IMR-90 (cell line): ENCODE data around the gene DDX31. TPM values are rescaled to one million over a fixed set of nuclear protein-coding genes. Genes with fewer than 3 reads are reported as not detected.

Source experiments
- ATAC-seq: fragments of 200-7000 bp; cut with Tn5 transposase; 2 replicates; pipeline ENCODE4 v1.9.1; 2020; ENCODE audit warnings: low read depth, mild to moderate bottlenecking, moderate library complexity
- BruUV-seq: library from RNA; stranded (reverse); fragments of 400-500 nt; replicated peaks from 2 replicates; lab custom pipeline; 2021; lab: Mats Ljungman, UMichigan
- CTCF ChIA-PET: fragments of 300-600 bp; formaldehyde crosslinking; extraction: SDS; loops from one replicate; lab custom pipeline; 2021; ENCODE audit warnings: antibody characterized with exemption; lab: Yijun Ruan, JAX
- POLR2A ChIA-PET: fragments of 300-600 bp; sonication (Branson Sonifier 250); formaldehyde crosslinking; loops from one replicate; lab custom pipeline; 2022; ENCODE audit warnings: antibody characterized with exemption; ENCODE audit not compliant: unreplicated experiment; lab: Charles Lee
- DNase-seq: peaks from one replicate; pipeline ENCODE4 v3.0.0; 2013
- H2AFZ ChIP-seq: replicated peaks from 2 replicates; pipeline ENCODE3; 2013; ENCODE audit warnings: low read length, mild to moderate bottlenecking; ENCODE audit not compliant: poor library complexity
- H2AK5ac ChIP-seq: 2 replicates; pipeline ENCODE4 v1.6.1; 2013; ENCODE audit warnings: low read depth, low read length, inconsistent platforms
- H2AK9ac ChIP-seq: replicated peaks from 2 replicates; pipeline ENCODE3; 2013; ENCODE audit warnings: mild to moderate bottlenecking, low read depth, low read length, moderate library complexity; ENCODE audit not compliant: poor library complexity
- H2BK120ac ChIP-seq: 2 replicates; pipeline ENCODE4 v1.6.1; 2013; ENCODE audit warnings: low read depth, low read length, inconsistent platforms
- H2BK15ac ChIP-seq: 3 replicates; pipeline ENCODE4 v1.6.1; 2013; ENCODE audit warnings: low read depth, low read length, inconsistent platforms
- H2BK20ac ChIP-seq: 2 replicates; pipeline ENCODE4 v1.6.1; 2013; ENCODE audit warnings: low read depth, mild to moderate bottlenecking, inconsistent platforms, low read length, moderate library complexity
- H2BK5ac ChIP-seq: 2 replicates; pipeline ENCODE4 v1.6.1; 2013; ENCODE audit warnings: mild to moderate bottlenecking, low read depth, low read length, inconsistent platforms; ENCODE audit not compliant: poor library complexity, severe bottlenecking
- H3K14ac ChIP-seq: replicated peaks from 2 replicates; pipeline ENCODE4 v1.6.1; 2013; ENCODE audit warnings: low read depth, low read length, inconsistent platforms
- H3K18ac ChIP-seq: 2 replicates; pipeline ENCODE4 v1.6.1; 2013; ENCODE audit warnings: low read depth, low read length, control low read depth
- H3K23ac ChIP-seq: 2 replicates; pipeline ENCODE4 v1.6.1; 2013; ENCODE audit warnings: low read depth, low read length, inconsistent platforms
- H3K27ac ChIP-seq: 2 replicates; pipeline ENCODE4 v1.5.1; 2013; ENCODE audit warnings: mild to moderate bottlenecking, control low read depth, low read length; ENCODE audit not compliant: insufficient read depth
- H3K27me3 ChIP-seq: 2 replicates; pipeline ENCODE4 v1.6.1; 2013; ENCODE audit warnings: low read length; ENCODE audit not compliant: control insufficient read depth, insufficient read depth
- H3K36me3 ChIP-seq: 2 replicates; pipeline ENCODE4 v1.6.1; 2013; ENCODE audit warnings: low read length, mixed read lengths; ENCODE audit not compliant: control insufficient read depth, insufficient read depth
- H3K4ac ChIP-seq: 2 replicates; pipeline ENCODE4 v1.6.1; 2013; ENCODE audit warnings: low read depth, low read length, inconsistent platforms
- H3K4me1 ChIP-seq: 2 replicates; pipeline ENCODE4 v1.6.1; 2013; ENCODE audit warnings: low read length, mixed read lengths; ENCODE audit not compliant: control insufficient read depth, insufficient read depth
- H3K4me2 ChIP-seq: 2 replicates; pipeline ENCODE4 v1.6.1; 2013; ENCODE audit warnings: low read depth, mild to moderate bottlenecking, control low read depth, low read length, moderate library complexity
- H3K4me3 ChIP-seq: 2 replicates; pipeline ENCODE4 v1.5.1; 2013; ENCODE audit warnings: low read depth, mild to moderate bottlenecking, control low read depth, low read length, moderate library complexity; ENCODE audit not compliant: insufficient read depth
- H3K56ac ChIP-seq: 2 replicates; pipeline ENCODE4 v1.6.1; 2013; ENCODE audit warnings: low read length, inconsistent platforms; ENCODE audit not compliant: insufficient read depth; ENCODE audit errors: extremely low read depth
- H3K79me1 ChIP-seq, 2 experiments: 2 replicates each; pipeline ENCODE4 v1.6.1; 2013; ENCODE audit warnings: low read length in 2 of 2, inconsistent platforms in 1 of 2, low read depth in 1 of 2
- H3K9ac ChIP-seq: 2 replicates; pipeline ENCODE4 v1.6.1; 2013; ENCODE audit warnings: low read depth, low read length, control low read depth
- H3K9me1 ChIP-seq: 2 replicates; pipeline ENCODE4 v1.6.1; 2013; ENCODE audit warnings: low read length, inconsistent platforms; ENCODE audit not compliant: insufficient read depth
- H3K9me3 ChIP-seq: 2 replicates; pipeline ENCODE4 v1.6.1; 2013; ENCODE audit warnings: low read length; ENCODE audit not compliant: control insufficient read depth, insufficient read depth
- H4K20me1 ChIP-seq: 2 replicates; pipeline ENCODE4 v1.6.1; 2013; ENCODE audit warnings: low read length, inconsistent platforms; ENCODE audit not compliant: insufficient read depth
- H4K5ac ChIP-seq: 2 replicates; pipeline ENCODE4 v1.6.1; 2013; ENCODE audit warnings: mild to moderate bottlenecking, low read depth, low read length, control low read depth
- H4K8ac ChIP-seq, 2 experiments: 2 replicates each; pipeline ENCODE4 v1.6.1; 2013; ENCODE audit warnings: low read depth in 2 of 2, low read length in 2 of 2, control low read depth in 1 of 2, inconsistent platforms in 1 of 2
- H4K91ac ChIP-seq: 2 replicates; pipeline ENCODE4 v1.6.1; 2013; ENCODE audit warnings: low read depth, low read length, inconsistent platforms; ENCODE audit not compliant: insufficient read depth
- BHLHE40 ChIP-seq: fragments of 150-350 bp; IDR thresholded peaks from 2 replicates; pipeline ENCODE4 v1.6.1; 2016; ENCODE audit warnings: mild to moderate bottlenecking, low read depth, low read length
- CEBPB ChIP-seq: IDR thresholded peaks from 2 replicates; pipeline ENCODE4 v1.6.1; 2012; ENCODE audit warnings: low read depth, low read length, improper control_type of control experiment
- CHD1 ChIP-seq: IDR thresholded peaks from 2 replicates; pipeline ENCODE4 v1.6.1; 2012; ENCODE audit warnings: low read depth, low read length, improper control_type of control experiment
- FOS ChIP-seq: fragments of 150-350 bp; IDR thresholded peaks from 2 replicates; pipeline ENCODE4 v1.6.1; 2016; ENCODE audit warnings: low read depth, low read length
- MAFK ChIP-seq: IDR thresholded peaks from 2 replicates; pipeline ENCODE4 v1.6.1; 2012; ENCODE audit warnings: low read depth, low read length, improper control_type of control experiment
- MAZ ChIP-seq: IDR thresholded peaks from 2 replicates; pipeline ENCODE4 v1.6.1; 2012; ENCODE audit warnings: low read depth, mild to moderate bottlenecking, low read length, improper control_type of control experiment, moderate library complexity, borderline replicate concordance
- MXI1 ChIP-seq: IDR thresholded peaks from 2 replicates; pipeline ENCODE4 v1.6.1; 2012; ENCODE audit warnings: low read depth, mild to moderate bottlenecking, low read length, moderate library complexity, borderline replicate concordance
- NFE2L2 ChIP-seq: fragments of 150-350 bp; IDR thresholded peaks from 2 replicates; pipeline ENCODE4 v1.6.1; 2016; ENCODE audit warnings: low read depth, mild to moderate bottlenecking, low read length
- POLR2A ChIP-seq: IDR thresholded peaks from 2 replicates; pipeline ENCODE4 v1.6.1; 2012; ENCODE audit warnings: mild to moderate bottlenecking, low read depth, low read length
- RAD21 ChIP-seq: IDR thresholded peaks from 2 replicates; pipeline ENCODE4 v1.6.1; 2012; ENCODE audit warnings: low read length, improper control_type of control experiment
- RCOR1 ChIP-seq: IDR thresholded peaks from 2 replicates; pipeline ENCODE4 v1.6.1; 2012; ENCODE audit warnings: mild to moderate bottlenecking, low read length, improper control_type of control experiment; ENCODE audit not compliant: insufficient replicate concordance
- RFX5 ChIP-seq: IDR thresholded peaks from 2 replicates; pipeline ENCODE4 v1.8.0; 2012; ENCODE audit warnings: low read depth, mild to moderate bottlenecking, low read length, moderate library complexity
- SMC3 ChIP-seq: fragments of 150-350 bp; IDR thresholded peaks from 2 replicates; pipeline ENCODE4 v1.6.1; 2016; ENCODE audit warnings: low read depth, mild to moderate bottlenecking, antibody characterized with exemption, low read length, moderate library complexity
- WGBS, 2 experiments: methylation state at CpG; one replicate each; pipeline versions ENCODE4 v1.1.5 to v1.1.7; 2013; ENCODE audit warnings: missing lambda C conversion rate in 2 of 2; ENCODE audit not compliant: insufficient read length in 1 of 2; ENCODE audit errors: extremely low coverage in 2 of 2; 5-methylcytosine and 5-hydroxymethylcytosine counted together
- dilution Hi-C: fragments of 300-500 bp; cut with HindIII; formaldehyde crosslinking; loops from one replicate; pipeline ENCODE4 v1.14.3; 2018; ENCODE audit warnings: low sequenced_read_pairs; ENCODE audit not compliant: unreplicated experiment
- in situ Hi-C: fragments of 300-500 bp; cut with MboI; formaldehyde crosslinking; loops from 3 replicates; pipeline ENCODE4 v1.14.3; 2019; ENCODE audit warnings: low sequenced_read_pairs, inconsistent platforms, mixed read lengths
- intact Hi-C: fragments of 100-400 bp; cut with micrococcal nuclease; formaldehyde crosslinking; loops from 2 replicates; pipeline ENCODE4 v1.10.0; 2022
- polyA plus RNA-seq, 3 experiments: library from polyadenylated mRNA; depleted of rRNA; stranded (reverse); fragments of >200 nt; gene quantifications; 2 replicates each; pipeline ENCODE4 v1.2.3, GENCODE V29; 2012; ENCODE audit warnings: low replicate concordance in 1 of 3
- total RNA-seq: library from RNA; depleted of rRNA; stranded (reverse); fragments of >200 nt; gene quantifications from 2 replicates; pipeline ENCODE4 v1.2.3, GENCODE V29; 2012
- TF ChIP-seq, protein P1 (sequence below): fragments of 150-350 bp; IDR thresholded peaks from 2 replicates; pipeline ENCODE4 v1.6.1; 2016; ENCODE audit warnings: low read depth, mild to moderate bottlenecking, low read length, moderate library complexity, borderline replicate concordance
- TF ChIP-seq, protein P2 (sequence below): conservative IDR thresholded peaks from 2 replicates; pipeline ENCODE4 v1.5.1; 2012; ENCODE audit warnings: mild to moderate bottlenecking, low read depth, low read length, improper control_type of control experiment
- TF ChIP-seq, protein P3 (sequence below): fragments of 150-350 bp; IDR thresholded peaks from 2 replicates; pipeline ENCODE4 v1.6.1; 2017; ENCODE audit warnings: mild to moderate bottlenecking, antibody characterized with exemption, low read length, low read depth

DDX31 gene
- total and polyA plus RNA-seq, 2 of the 4 experiments (the other 2 are of a cell fraction) = 10.7 to 14.0 TPM

DNA sequence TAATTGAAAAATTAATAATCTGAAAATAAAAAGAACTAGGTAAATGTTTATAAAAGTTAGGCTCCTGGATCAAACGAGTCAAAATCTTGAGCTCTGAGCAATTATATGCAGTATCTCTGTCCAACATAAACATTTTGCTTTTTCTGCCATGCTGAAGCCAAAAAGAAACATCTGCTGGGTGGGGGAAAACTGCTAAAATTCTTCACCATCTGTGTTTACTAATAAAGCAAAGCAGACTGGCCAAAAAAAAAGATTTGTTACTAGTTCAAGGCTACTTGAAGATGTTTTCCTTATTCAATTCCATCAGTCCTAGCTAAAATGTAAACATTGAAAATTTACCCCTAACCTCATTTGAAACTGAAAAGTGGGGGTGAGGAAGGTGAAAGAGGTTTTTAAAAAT, 30.2 kb upstream of the DDX31 start:
- no peaks in the 10 kb centered on the region for H4K20me1 ChIP-seq
- in situ Hi-C loops = no loop called here
- dilution Hi-C loops = no loop called here
- no peak overlapping the region for H3K4me3 ChIP-seq
- H2BK5ac ChIP-seq = no peak overlapping the region
- POLR2A ChIA-PET = interaction anchor here (0.6 kb wide), 1 partner anchor 977 kb away, joined by 4 read pairs; no protein-coding TSS in a partner anchor
- no peaks in the 10 kb centered on the region for H3K36me3 ChIP-seq
- H3K9me1 ChIP-seq = no peaks in the 10 kb centered on the region
- no peak overlapping the region for H3K23ac ChIP-seq
- H3K9me3 ChIP-seq = peaks cover 4% of the 10 kb centered on the region
- no peak overlapping the region for H3K4me2 ChIP-seq
- H4K8ac ChIP-seq = no peak overlapping the region
- intact Hi-C loops = no loop called here
- CTCF ChIA-PET = interaction anchor here (0.6 to 0.8 kb wide), 4 partner anchors 21 to 86 kb away, joined by 3 read pairs; no protein-coding TSS in a partner anchor
- no CpG with 5 or more reads among the region's 1 CpG for WGBS, 2 experiments
- no peak overlapping the region for H2BK15ac ChIP-seq
- no peak overlapping the region for H3K4ac ChIP-seq
- no peak overlapping the region for H2AK9ac ChIP-seq
- BruUV-seq = no TSS peak
- H4K91ac ChIP-seq = no peak overlapping the region
- no peak overlapping the region for H3K27ac ChIP-seq
- no peak overlapping the region for H2AFZ ChIP-seq
- no peak overlapping the region for H3K14ac ChIP-seq
- no peak overlapping the region for H2AK5ac ChIP-seq
- ATAC-seq (peak; percentile 71), DNase-seq (peak; percentile 44)
- no peak overlapping the region for H2BK20ac ChIP-seq
- no peaks in the 10 kb centered on the region for H3K79me1 ChIP-seq
- H3K4me1 ChIP-seq = no peaks in the 10 kb centered on the region
- TF ChIP-seq RAD21 (no peak), FOS (no peak), POLR2A (no peak), MAZ (no peak), CEBPB (no peak), CHD1 (no peak), BHLHE40 (no peak), NFE2L2 (no peak), MXI1 (no peak), RCOR1 (no peak), SMC3 (no peak), MAFK (no peak), RFX5 (no peak)
- TF ChIP-seq, protein P1, sequence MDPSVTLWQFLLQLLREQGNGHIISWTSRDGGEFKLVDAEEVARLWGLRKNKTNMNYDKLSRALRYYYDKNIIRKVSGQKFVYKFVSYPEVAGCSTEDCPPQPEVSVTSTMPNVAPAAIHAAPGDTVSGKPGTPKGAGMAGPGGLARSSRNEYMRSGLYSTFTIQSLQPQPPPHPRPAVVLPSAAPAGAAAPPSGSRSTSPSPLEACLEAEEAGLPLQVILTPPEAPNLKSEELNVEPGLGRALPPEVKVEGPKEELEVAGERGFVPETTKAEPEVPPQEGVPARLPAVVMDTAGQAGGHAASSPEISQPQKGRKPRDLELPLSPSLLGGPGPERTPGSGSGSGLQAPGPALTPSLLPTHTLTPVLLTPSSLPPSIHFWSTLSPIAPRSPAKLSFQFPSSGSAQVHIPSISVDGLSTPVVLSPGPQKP = no peak
- TF ChIP-seq, protein P2, sequence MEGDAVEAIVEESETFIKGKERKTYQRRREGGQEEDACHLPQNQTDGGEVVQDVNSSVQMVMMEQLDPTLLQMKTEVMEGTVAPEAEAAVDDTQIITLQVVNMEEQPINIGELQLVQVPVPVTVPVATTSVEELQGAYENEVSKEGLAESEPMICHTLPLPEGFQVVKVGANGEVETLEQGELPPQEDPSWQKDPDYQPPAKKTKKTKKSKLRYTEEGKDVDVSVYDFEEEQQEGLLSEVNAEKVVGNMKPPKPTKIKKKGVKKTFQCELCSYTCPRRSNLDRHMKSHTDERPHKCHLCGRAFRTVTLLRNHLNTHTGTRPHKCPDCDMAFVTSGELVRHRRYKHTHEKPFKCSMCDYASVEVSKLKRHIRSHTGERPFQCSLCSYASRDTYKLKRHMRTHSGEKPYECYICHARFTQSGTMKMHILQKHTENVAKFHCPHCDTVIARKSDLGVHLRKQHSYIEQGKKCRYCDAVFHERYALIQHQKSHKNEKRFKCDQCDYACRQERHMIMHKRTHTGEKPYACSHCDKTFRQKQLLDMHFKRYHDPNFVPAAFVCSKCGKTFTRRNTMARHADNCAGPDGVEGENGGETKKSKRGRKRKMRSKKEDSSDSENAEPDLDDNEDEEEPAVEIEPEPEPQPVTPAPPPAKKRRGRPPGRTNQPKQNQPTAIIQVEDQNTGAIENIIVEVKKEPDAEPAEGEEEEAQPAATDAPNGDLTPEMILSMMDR = no peak
- TF ChIP-seq, protein P3, sequence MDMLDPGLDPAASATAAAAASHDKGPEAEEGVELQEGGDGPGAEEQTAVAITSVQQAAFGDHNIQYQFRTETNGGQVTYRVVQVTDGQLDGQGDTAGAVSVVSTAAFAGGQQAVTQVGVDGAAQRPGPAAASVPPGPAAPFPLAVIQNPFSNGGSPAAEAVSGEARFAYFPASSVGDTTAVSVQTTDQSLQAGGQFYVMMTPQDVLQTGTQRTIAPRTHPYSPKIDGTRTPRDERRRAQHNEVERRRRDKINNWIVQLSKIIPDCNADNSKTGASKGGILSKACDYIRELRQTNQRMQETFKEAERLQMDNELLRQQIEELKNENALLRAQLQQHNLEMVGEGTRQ = no peak
- H3K18ac ChIP-seq = no peak overlapping the region
- no peak overlapping the region for H3K9ac ChIP-seq
- no peaks in the 10 kb centered on the region for H3K27me3 ChIP-seq
- H2BK120ac ChIP-seq = no peak overlapping the region
- no peak overlapping the region for H4K5ac ChIP-seq
- no peak overlapping the region for H3K56ac ChIP-seq
